SJSA1 (cell line): Measurements from ENCODE around the gene TSPAN17. TPM values are rescaled to one million over a fixed set of nuclear protein-coding genes. Genes with fewer than 3 reads are reported as not detected.

Source experiments
- DNase-seq, 2 experiments: peaks; one replicate each; pipeline ENCODE4 v3.0.0-alpha.2; 2015 to 2020; ENCODE audit warnings: low spot score in 2 of 2, low read depth in 1 of 2
- H3K27ac ChIP-seq: fragments of 250-450 bp; sonication (Bioruptor Pico); 2 replicates; pipeline ENCODE4 v1.5.1; 2020; ENCODE audit warnings: mild to moderate bottlenecking, moderate library complexity
- H3K27me3 ChIP-seq: fragments of 250-450 bp; sonication (Bioruptor Pico); replicated peaks from 2 replicates; pipeline ENCODE4 v1.5.1; 2020; ENCODE audit warnings: mild to moderate bottlenecking, moderate library complexity
- H3K36me3 ChIP-seq: fragments of 250-450 bp; sonication (Bioruptor Pico); 2 replicates; pipeline ENCODE4 v1.5.1; 2020; ENCODE audit warnings: mild to moderate bottlenecking
- H3K4me1 ChIP-seq: fragments of 250-450 bp; sonication (Bioruptor Pico); replicated peaks from 2 replicates; pipeline ENCODE4 v1.6.1; 2021; ENCODE audit warnings: mild to moderate bottlenecking
- H3K4me3 ChIP-seq: fragments of 250-450 bp; sonication (Bioruptor Pico); 2 replicates; pipeline ENCODE4 v1.5.1; 2020; ENCODE audit warnings: mild to moderate bottlenecking
- H3K9me3 ChIP-seq: fragments of 250-450 bp; sonication (Bioruptor Pico); replicated peaks from 2 replicates; pipeline ENCODE4 v1.5.1; 2020; ENCODE audit warnings: mild to moderate bottlenecking
- total RNA-seq: library from RNA; depleted of rRNA; stranded (reverse); fragments of >200 nt; shearing (Covaris generic); gene quantifications from 2 replicates; pipeline ENCODE4 v1.2.3, GENCODE V29; 2014

The TSPAN17 gene
- total RNA-seq, 1 experiment from 2014 or later, result 50.9 TPM

DNA sequence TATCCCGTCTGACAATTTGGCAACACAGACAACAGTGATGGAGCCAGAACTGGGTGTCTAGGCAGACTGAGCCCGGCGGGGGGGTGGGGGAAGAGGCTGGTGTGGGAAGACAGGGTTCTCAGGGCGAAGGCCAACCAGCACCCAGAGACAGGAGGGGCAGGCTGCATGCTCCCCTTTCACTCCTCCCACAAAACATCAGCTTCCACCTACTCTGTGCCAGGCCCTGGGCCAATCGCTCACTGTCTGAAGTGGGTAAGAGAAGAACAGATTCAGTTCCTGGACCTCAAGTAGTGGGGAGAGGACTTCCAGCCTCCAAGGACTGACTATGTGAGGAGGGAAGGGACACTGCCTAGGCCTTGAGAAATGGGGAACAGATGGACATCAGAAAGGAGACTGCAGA, 19.7 kb upstream of the TSPAN17 start:
- no peaks in the 10 kb centered on the region for H3K9me3 ChIP-seq
- H3K27me3 ChIP-seq, result peaks cover 92% of the 10 kb centered on the region
- H3K27ac ChIP-seq, result no peak overlapping the region
- DNase-seq, result no peak
- H3K4me3 ChIP-seq, result no peak overlapping the region
- peaks cover 14% of the 10 kb centered on the region for H3K4me1 ChIP-seq
- no peaks in the 10 kb centered on the region for H3K36me3 ChIP-seq

DNA sequence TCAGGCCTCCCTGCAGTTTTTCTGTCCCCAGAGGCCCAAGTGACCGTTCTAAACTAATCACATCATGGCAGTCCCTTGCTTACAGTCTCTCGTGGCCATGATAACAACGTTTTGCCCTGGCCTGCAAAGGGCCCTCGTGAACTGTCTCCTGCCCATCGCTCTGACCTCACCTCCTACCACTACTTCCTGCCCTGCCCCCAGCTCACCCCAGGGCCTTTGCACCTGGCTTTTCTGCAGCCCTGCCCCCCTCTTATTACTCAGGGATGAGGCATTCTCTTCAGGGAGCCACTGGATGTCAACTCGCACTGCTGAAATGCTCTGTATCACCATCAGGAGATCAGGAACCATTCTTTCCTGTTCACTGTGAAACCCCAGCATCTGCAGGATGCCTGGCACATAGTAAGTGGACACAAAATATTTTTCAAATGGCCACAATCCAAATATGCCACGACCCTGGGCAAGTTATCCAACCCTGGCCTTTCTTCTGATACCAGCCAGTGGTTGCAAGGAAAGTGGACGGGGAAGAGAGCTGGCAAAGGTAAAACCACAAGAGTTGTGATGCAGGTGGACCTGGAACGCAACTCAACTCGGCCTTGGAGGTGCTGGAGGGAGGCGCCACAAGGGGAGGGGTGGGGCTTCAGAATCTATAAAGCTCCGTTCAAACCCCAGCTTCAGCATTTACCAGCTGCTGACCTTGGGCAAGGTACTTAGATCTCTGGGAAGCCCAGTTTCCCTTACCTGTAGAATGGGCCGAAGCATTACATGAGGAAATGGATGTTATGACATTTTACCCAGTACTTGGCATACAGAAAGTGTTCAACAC, 18.7 kb upstream of the TSPAN17 start:
- DNase-seq, result no peak
- peaks cover 98% of the 10 kb centered on the region for H3K27me3 ChIP-seq
- H3K4me3 ChIP-seq, result no peak overlapping the region
- peaks cover 14% of the 10 kb centered on the region for H3K4me1 ChIP-seq
- no peaks in the 10 kb centered on the region for H3K9me3 ChIP-seq
- no peak overlapping the region for H3K27ac ChIP-seq
- H3K36me3 ChIP-seq, result no peaks in the 10 kb centered on the region

DNA sequence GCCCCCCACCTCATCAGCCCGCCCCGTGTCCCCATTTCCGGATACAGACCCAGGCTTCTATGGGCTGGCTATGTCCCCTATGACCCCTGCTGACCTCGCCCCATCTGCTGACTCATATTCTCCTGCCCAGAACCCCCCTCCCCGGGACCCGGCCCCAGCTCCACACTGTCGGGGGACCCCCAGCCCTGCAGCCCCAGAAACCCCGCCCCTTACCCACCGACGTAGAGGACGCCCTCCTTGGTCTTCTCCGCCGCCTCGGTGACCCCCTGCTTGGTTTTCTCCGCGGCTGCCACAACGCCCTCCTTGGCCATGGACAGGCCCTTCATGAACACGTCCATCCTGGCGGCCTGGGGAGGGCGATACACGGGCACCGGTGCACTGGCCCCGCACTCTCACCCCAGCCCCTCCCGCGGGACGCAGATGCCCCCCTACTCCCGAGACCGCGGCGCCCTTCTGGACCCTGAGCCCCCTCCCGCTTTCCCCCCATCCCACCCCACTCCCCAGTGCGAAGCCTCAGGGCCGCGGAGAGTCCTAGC, 17.9 kb upstream of the TSPAN17 start:
- Histone ChIP-seq H3K4me3 (no peak overlapping the region), H3K27ac (no peak overlapping the region), H3K4me1 (peaks cover 14% of the 10 kb centered on the region), H3K9me3 (no peaks in the 10 kb centered on the region), H3K36me3 (no peaks in the 10 kb centered on the region), H3K27me3 (peaks cover 98% of the 10 kb centered on the region)
- DNase-seq, result no peak

DNA sequence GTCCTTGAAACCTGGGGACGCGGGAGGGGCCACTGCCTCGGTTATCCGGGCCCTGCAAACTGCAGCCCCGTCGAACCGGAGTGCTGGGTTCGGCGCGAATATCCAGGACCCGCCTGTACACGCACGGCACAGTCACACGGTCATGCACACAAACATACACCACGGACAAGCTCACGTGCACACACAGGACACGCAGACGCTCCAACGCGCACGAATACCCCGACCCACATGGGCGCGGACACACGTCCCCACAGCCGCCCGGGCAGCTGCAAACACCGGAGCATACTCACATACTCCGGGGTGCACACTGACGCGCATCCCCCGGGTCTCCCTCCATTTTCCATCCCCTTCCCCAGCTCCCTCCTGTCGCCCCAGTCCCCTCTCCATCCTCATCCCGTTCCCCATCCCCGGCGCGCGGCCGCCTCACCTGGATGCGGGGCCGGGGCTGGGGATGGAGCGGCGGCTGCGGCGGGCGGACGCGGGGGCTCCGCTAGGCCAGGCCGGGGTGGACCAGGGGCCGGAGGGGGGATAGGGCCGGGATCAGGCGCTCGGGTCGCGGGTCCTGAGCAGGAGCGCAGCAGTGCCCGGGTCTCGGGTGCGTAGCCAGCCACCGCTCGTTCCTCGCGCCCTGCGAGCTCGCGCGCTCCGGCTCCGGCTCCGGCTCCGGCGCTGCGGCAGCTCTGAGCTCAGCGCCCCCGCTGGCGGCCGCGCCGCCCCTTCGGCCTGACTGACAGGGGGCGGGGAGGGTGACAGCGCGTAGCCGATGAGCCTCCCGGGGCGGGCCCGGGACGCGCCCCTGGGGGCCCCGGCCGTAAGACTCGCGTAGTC, 17.2 kb upstream of the TSPAN17 start, which contains the start of the genes EIF4E1B and SNCB:
Gene EIF4E1B, plus strand, starts transcription at position 823 of the 828 bp plus-strand sequence. CDS start 12,113 bp downstream, outside the sequence.
Gene SNCB, minus strand, starts transcription at position 682 of the 828 bp plus-strand sequence. CDS start 880 bp downstream, outside the sequence.
- Histone ChIP-seq H3K4me1 (peaks cover 14% of the 10 kb centered on the region), H3K9me3 (no peaks in the 10 kb centered on the region), H3K27me3 (peaks cover 99% of the 10 kb centered on the region), H3K36me3 (no peaks in the 10 kb centered on the region), H3K27ac (no peak within 1 kb of the TSS), H3K4me3 (peak within 1 kb of the TSS; percentile 5; the same call in 1 of the 2 replicates)
- peak in 1 of 2 experiments; percentile 46 for DNase-seq

DNA sequence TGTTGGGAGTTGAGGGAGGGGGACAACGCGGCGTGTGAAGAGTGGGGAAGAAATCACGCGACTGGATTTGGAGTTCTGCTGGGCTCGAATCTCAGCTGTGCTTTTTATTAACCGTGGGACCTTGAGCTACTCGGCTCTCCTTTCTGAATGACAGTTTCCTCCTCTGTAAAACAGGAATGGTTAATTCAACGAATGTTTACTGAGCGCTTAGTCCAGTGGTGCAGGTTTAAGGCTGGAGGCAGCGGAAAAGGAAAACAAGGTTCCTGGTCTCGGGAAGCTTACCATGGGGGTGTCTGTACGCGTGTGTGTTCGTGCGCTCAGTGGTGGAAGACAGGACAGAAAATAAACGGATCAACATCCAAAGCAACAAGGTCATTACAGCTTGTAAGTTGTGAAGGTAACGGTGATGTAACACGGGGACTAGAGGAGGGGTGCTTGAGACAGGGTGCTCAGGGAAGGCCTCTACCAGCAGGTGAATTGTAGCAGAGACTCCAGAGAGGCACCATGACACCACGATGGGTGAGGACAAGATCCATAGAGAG, 16.5 kb upstream of the TSPAN17 start:
- H3K27me3 ChIP-seq, result peaks cover 95% of the 10 kb centered on the region
- no peaks in the 10 kb centered on the region for H3K9me3 ChIP-seq
- no peaks in the 10 kb centered on the region for H3K36me3 ChIP-seq
- peaks cover 14% of the 10 kb centered on the region for H3K4me1 ChIP-seq
- DNase-seq, result no peak
- peak overlapping the region; percentile 5; the same call in 1 of the 2 replicates for H3K4me3 ChIP-seq
- H3K27ac ChIP-seq, result no peak overlapping the region

DNA sequence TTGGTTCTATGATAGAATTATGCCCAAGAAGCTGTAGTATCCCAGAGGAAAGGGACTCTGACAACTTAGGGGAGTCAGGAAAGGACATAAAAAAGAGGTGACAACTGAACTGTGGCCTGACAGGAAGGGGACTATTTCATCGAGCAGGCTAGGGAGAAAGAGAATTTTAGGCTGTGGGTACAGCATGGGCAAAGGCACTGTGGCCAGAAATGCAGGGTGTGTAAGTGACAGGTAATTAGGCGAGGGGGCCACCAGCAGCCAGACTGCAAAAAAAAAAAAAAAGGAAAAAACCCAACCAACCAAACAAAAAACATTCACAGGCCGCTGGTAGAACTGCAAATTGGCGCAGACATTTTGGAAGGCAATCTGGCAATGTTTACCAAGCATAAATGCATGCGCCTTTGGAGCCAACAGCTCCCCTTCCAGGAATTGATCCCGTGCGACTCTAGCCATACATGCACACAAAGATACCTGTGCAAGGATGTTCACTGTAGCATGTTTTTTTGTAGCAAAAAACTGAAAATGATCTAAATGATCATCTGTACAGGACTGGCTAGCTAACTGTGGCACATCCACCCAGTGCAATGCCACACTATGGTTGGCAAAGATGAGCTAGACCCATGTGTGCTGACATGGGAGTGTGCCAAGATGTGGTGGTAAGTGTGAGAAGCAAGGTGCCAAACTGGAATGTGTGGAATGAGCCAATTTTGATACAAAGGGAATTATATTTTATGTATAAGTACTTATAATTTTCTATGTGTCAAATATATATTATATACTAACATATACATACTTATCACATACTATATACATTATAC, 15.7 kb upstream of the TSPAN17 start:
- Histone ChIP-seq H3K4me3 (no peak overlapping the region), H3K36me3 (no peaks in the 10 kb centered on the region), H3K9me3 (no peaks in the 10 kb centered on the region), H3K4me1 (peaks cover 14% of the 10 kb centered on the region), H3K27ac (no peak overlapping the region), H3K27me3 (peaks cover 91% of the 10 kb centered on the region)
- DNase-seq, result no peak

DNA sequence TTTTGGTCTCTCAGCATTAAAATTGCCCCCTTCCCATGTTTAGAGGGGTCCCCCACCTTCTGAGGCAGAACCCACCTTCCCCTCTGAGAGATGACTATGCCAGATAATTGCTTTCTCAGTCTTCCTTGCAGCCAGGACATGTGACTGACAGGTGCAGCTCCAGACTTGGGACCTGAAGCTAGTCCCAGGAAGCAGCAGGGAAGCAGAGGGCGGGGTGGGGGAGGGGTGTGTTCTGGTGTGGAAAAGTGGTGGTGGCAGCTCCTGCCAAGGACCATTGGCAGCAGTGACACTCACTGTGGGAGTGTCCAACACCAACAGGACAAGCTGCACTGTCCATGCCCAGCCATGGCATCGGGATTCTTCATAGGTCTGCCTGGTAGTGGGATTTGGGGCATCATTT, 14.5 kb upstream of the TSPAN17 start:
- Histone ChIP-seq H3K4me3 (no peak overlapping the region), H3K27me3 (peaks cover 91% of the 10 kb centered on the region), H3K36me3 (no peaks in the 10 kb centered on the region), H3K27ac (no peak overlapping the region), H3K9me3 (no peaks in the 10 kb centered on the region), H3K4me1 (peaks cover 14% of the 10 kb centered on the region)
- DNase-seq, result no peak

DNA sequence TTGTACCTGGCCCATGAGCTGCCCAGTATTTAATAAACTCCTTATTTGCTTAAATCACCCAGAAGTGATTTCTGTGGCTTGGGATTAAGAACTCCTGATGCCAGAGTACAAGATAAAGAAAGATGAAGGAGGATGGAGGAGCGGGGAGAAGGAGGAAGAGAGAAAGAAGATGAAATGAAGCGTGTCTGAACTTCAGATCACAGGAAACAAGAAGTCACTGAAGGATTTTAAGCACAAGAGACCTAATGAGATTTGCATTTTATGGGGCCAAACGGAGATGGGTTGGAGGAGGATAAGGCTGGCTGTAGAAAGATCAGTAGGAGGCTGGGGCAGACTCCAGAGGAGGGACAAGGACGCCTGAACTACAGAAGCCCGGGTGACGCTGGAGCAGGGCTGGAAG, 13.7 kb upstream of the TSPAN17 start:
- no peak for DNase-seq
- Histone ChIP-seq H3K4me1 (peaks cover 14% of the 10 kb centered on the region), H3K9me3 (no peaks in the 10 kb centered on the region), H3K4me3 (no peak overlapping the region), H3K27ac (no peak overlapping the region), H3K36me3 (no peaks in the 10 kb centered on the region), H3K27me3 (peaks cover 90% of the 10 kb centered on the region)

DNA sequence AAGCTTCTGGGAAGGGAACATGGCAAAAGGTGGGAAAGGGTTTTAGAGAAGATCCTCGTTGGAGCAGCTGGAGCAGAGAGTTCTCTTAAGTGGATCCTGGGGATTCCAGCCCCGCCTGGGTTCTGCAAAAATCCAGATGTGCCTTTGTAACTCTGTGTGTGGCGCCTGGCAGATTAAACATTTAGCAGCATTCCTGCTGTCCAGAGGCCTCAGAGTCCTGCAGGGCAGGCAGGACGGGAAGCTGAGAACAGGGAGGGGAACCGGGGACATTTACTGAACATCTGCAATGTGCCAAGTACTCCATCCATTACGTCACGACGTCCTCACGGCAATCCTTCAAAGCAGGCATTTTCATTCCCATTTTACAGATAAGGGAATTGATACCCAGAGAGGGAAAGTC, 10.9 kb upstream of the TSPAN17 start:
- H3K27ac ChIP-seq, result no peak overlapping the region
- H3K4me3 ChIP-seq, result no peak overlapping the region
- H3K4me1 ChIP-seq, result no peaks in the 10 kb centered on the region
- DNase-seq, result no peak
- H3K27me3 ChIP-seq, result peaks cover 61% of the 10 kb centered on the region
- no peaks in the 10 kb centered on the region for H3K9me3 ChIP-seq
- H3K36me3 ChIP-seq, result no peaks in the 10 kb centered on the region

DNA sequence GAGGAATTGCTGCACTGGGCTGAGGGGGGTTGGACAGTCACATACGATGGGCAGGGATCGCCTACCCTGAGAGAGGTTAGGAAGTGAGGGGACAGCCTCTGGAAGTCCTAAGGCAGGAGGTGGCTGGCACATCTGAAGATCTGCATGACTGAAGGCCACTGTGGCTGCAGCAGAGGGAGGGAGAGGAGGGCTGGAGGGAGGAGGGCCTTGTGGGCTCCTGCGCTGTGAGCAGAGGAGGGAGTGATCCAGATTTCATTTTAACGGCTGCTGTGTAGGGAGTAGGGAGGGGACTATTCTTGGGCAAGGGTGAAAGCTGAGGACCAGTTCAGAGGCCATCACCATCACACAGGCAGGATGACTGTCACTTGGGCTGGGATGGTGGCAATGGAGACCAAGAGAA, 9.7 kb upstream of the TSPAN17 start:
- Histone ChIP-seq H3K4me3 (no peak overlapping the region), H3K4me1 (no peaks in the 10 kb centered on the region), H3K9me3 (no peaks in the 10 kb centered on the region), H3K27me3 (peaks cover 50% of the 10 kb centered on the region), H3K27ac (no peak overlapping the region), H3K36me3 (no peaks in the 10 kb centered on the region)
- DNase-seq, result no peak

DNA sequence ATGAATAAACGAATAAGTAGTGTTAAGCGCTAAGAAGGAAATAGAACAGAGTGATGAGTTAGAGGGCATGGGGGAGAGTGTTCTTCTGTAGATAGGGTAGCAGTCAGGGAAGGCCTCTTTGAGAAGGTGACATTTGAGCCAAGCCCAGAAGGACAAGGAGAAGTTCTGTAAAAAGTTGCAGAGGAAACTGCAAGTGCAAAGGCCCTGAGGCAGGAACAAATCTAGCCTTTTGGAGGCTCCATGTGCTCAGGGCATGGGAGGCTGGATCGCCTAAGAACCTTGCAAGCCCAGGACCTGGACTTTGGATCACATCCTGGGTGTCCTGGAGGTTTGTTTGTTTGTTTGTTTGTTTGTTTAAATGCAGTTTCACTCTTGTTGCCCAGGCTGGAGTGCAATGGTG, 8.8 kb upstream of the TSPAN17 start:
- no peaks in the 10 kb centered on the region for H3K36me3 ChIP-seq
- no peaks in the 10 kb centered on the region for H3K4me1 ChIP-seq
- peaks cover 41% of the 10 kb centered on the region for H3K27me3 ChIP-seq
- no peaks in the 10 kb centered on the region for H3K9me3 ChIP-seq
- H3K4me3 ChIP-seq, result no peak overlapping the region
- H3K27ac ChIP-seq, result no peak overlapping the region
- no peak for DNase-seq

DNA sequence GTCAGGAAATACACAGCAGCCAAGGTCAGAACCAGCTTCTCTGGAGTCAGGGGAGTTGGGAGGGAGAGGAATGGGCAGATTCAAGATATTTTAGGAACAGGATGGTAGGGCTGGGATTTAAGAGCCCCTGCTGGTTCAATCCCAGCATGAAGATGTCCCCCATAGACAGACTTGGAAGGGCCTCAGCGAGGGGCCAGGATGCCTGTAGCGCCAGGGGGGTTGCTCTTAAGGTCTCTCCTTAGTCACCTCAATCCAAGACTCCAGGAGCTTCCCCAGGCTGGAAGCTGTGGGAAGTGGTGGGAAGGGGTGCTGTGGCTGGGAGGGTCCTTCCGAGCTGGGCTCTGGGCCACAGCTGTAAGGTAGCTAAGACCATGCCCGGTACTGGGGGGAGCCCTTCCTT, 8.1 kb upstream of the TSPAN17 start:
- Histone ChIP-seq H3K36me3 (no peaks in the 10 kb centered on the region), H3K4me3 (no peak overlapping the region), H3K27me3 (peaks cover 34% of the 10 kb centered on the region), H3K27ac (no peak overlapping the region), H3K9me3 (no peaks in the 10 kb centered on the region), H3K4me1 (no peaks in the 10 kb centered on the region)
- DNase-seq, result no peak

DNA sequence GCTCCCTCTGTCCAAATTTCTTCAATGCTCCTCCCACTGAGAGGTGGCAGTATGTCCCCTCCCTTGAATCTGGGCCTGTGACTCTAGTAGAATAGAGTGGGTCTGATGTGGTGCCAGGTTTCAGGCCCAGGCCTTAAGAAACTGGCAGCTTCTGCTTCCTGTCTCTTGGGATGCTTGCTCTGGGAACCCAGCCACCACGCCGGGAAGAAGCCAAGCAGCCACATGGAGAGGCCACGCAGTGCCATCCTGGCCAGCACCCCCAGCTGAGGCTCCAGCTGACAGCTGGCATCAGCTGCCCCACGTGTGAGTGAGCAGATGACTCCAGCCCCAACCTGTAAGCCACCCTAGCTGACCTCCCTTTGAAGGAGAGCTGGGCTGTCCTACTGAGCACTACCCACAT, 7.3 kb upstream of the TSPAN17 start:
- Histone ChIP-seq H3K36me3 (no peaks in the 10 kb centered on the region), H3K9me3 (no peaks in the 10 kb centered on the region), H3K27me3 (peaks cover 26% of the 10 kb centered on the region), H3K27ac (no peak overlapping the region), H3K4me1 (no peaks in the 10 kb centered on the region), H3K4me3 (no peak overlapping the region)
- no peak for DNase-seq
